Skin epidermis (tissue), 12 donors: ENCODE results near the gene CIAO3.
"Not testable (repeated sequence)": the region's sequence is repeated elsewhere in the genome, so short reads cannot be mapped to it uniquely, and the experiment has no call there.

Source experiments
- H3K27ac ChIP-seq, 21 experiments: fragments of 200-600 bp; sonication (generic) in 11 of 21; one replicate each; pipeline ENCODE4 v1.5.0; 2020; ENCODE audit warnings: mild to moderate bottlenecking in 3 of 21, inconsistent platforms in 2 of 21, moderate library complexity in 2 of 21
- H3K4me3 ChIP-seq, 7 experiments: fragments of 200-600 bp; sonication (generic) in 2 of 7; one replicate each; pipeline ENCODE4 v1.5.0; 2020; ENCODE audit warnings: inconsistent platforms in 2 of 7, mild to moderate bottlenecking in 2 of 7, moderate library complexity in 1 of 7

The CIAO3 gene

GRCh38 chr16:777826-778225 is 37.0 kb upstream of the CIAO3 start:
- Histone ChIP-seq H3K27ac (no peak overlapping the region), H3K4me3 (no peak overlapping the region)

GRCh38 chr16:776824-777223 is 36.0 kb upstream of the CIAO3 start:
- Histone ChIP-seq H3K27ac (no peak overlapping the region), H3K4me3 (no peak overlapping the region)

- not testable (repeated sequence) for H3K27ac ChIP-seq, H3K4me3 ChIP-seq
Observed at GRCh38 chr16:776298-776697, 35.5 kb upstream of the CIAO3 start.

GRCh38 chr16:775236-775796 is 34.5 kb upstream of the CIAO3 start:
- Histone ChIP-seq H3K4me3 (no peak overlapping the region), H3K27ac (no peak overlapping the region)

DNA sequence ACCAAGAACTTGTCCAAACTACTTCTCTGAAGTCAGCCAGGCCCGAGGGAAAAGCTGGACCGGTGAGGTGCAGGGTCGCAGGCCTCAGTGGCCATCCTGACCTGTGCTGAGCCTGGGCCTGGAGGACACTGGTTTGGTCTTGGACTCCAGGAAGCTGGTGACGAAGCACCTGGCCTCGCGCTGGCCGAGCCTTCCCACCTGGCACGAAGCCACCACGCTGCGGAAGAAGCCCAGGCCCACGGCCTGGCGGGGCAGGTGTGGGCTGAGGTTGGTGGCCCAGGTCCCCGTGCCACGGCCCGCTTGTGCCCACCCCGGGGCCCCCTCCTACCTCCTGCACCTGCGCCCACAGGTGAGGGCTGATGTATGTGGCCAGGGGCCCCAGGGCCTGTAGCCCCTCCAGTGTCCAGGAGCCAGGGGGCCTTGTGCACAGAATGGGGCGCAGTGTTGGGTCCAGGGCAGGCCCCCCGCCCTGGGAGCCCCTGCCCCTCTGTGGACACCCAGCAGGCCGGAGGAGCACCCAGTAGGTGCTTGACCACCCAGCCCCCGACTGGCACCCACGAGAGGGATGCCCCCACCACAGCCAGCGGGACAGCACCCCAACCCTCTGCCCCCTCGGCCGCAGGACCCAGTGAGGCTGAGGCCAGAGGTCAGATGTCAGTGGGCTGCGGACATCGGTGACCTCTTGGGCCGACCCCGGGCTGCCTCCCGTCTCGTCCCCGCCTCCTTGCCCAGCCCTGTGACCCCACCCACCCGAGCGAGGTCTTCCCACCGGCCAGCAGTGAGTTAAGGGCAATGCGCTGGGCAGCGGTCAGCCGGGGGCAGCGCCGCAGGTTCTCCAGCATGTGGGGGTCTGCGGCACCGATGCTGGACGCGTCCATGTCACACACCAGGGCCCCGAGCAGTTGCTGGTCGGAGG is 33.5 kb upstream of the CIAO3 start:
- no peak overlapping the region for H3K4me3 ChIP-seq
- no peak overlapping the region for H3K27ac ChIP-seq

- Histone ChIP-seq H3K27ac (no peak overlapping the region), H3K4me3 (no peak overlapping the region)
Observed at GRCh38 chr16:772959-773358, 32.2 kb upstream of the CIAO3 start.

DNA sequence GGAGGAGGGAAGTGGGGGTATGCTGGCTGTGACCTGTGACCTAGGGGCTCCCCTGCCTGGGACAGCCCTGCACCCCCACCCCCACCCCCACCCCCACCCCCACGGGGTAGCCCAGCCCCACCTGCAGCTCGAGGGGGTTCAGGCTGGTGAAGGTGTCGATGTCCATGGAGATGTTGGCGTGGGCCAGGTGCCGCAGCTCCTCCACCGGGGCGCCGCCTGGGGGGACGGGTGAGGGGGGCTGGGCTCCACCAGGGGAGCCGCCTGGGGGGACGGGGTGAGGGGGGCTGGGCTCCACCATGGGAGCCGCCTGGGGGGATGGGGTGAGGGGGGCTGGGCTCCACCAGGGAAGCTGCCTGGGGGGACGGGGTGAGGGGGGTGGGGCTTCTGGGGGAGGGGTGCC is 29.6 kb upstream of the CIAO3 start:
- Histone ChIP-seq H3K27ac (no peak overlapping the region), H3K4me3 (no peak overlapping the region)

DNA sequence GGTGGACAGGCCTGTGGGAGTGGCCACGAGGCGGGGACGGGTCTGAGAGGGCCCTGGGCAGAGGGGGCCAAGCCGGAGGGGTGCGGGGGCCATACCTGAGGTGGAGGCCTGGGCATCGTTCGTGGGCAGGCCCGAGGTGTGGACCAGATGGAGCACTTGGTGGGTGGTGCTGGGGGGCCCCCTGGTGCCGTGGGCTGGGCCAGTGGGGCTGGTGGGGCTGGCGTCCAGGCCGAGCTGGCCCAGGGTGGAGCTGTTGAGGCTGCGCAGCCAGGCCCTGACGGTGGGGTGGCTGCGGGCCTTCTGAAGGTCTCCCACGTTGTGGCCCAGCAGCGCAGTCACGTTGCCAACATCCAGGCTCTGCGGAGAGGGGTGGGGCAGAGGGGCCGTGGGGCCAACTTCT is 29.1 kb upstream of the CIAO3 start:
- H3K27ac ChIP-seq, result no peak overlapping the region
- H3K4me3 ChIP-seq, result no peak overlapping the region

GRCh38 chr16:769184-769784 is 28.5 kb upstream of the CIAO3 start:
- no peak overlapping the region for H3K27ac ChIP-seq
- no peak overlapping the region for H3K4me3 ChIP-seq

DNA sequence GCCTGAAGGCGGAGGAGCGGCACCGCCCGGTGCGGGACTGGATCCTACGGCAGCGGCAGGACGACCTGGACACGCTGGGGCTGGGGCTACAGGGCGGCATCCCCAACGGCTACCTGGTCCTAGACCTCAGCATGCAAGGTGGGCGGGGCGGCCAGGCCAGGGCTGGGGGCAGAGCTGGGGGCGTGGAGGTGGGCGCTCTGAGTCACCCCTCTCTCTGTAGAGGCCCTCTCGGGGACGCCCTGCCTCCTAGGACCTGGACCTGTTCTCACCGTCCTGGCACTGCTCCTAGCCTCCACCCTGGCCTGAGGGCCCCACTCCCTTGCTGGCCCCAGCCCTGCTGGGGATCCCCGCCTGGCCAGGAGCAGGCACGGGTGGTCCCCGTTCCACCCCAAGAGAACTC is 27.6 kb upstream of the CIAO3 start:
- Histone ChIP-seq H3K4me3 (no peak overlapping the region), H3K27ac (no peak overlapping the region)

GRCh38 chr16:767743-768235 is 27.0 kb upstream of the CIAO3 start:
- H3K4me3 ChIP-seq, result no peak overlapping the region

DNA sequence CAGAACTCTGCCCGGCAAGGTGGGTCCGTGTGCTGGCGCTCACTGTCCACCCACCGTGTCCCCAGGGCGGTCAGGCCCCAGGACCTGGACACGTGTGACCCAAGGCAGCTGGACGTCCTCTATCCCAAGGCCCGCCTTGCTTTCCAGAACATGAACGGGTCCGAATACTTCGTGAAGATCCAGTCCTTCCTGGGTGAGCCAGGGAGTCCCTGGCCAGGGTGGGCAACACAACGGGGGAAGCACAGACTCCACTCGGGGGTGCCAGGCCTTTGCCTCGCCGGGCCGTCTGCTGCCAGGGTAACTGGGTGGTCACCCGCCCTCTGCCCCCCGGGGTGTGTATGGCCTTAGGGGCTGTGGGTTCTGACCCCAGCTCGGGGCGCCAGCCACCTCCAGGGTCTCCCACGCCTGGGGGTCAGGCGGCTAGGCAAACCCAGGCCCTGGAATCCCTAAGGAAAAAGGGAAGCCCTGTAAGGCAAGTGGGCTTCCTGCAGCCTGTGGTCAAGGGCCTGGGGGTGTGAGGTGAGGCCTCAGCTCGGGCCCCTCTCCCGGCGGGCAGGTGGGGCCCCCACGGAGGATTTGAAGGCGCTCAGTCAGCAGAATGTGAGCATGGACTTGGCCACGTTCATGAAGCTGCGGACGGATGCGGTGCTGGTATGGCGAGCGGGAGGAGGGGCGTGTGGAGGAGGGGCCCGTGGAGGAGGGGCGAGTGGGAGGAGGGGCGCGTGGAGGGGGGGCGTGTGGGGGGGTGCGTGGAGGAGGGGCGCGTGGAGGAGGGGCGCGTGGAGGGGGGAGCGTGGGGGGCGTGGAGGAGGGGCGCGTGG is 26.2 kb upstream of the CIAO3 start:
- Histone ChIP-seq H3K4me3 (no peak overlapping the region), H3K27ac (no peak overlapping the region)

More at GRCh38 chr16:767743-768235, 27.0 kb upstream of the CIAO3 start:
- H3K27ac ChIP-seq, result no peak overlapping the region

- H3K27ac ChIP-seq, result no peak overlapping the region
- no peak overlapping the region for H3K4me3 ChIP-seq
Observed at GRCh38 chr16:766008-766819, 25.4 kb upstream of the CIAO3 start.

- Histone ChIP-seq H3K4me3 (no peak overlapping the region), H3K27ac (no peak overlapping the region)
Observed at GRCh38 chr16:765488-765865, 24.7 kb upstream of the CIAO3 start.

DNA sequence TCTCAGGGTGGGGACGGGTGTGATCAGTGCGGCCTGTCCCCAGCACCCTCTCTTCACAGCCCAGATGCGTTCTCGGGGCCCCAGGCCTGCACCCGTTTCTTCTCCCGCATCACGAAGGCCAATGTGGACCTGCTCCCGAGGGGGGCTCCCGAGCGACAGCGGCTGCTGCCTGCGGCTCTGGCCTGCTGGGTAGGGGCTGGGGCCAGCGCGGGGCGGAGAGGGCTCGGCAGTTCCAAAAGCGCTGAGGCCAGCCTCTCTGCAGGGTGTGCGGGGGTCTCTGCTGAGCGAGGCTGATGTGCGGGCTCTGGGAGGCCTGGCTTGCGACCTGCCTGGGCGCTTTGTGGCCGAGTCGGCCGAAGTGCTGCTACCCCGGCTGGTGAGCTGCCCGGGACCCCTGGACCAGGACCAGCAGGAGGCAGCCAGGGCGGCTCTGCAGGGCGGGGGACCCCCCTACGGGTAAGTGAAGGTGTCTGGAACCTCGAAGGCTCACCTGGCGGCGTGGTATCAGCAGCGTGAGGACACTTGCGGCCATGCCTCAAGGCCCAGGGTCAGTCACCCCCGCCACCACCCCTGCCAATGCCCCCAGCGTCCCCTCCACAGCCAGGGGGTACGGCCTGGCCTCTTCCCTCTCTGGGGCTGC is 24.2 kb upstream of the CIAO3 start:
- Histone ChIP-seq H3K4me3 (no peak overlapping the region), H3K27ac (no peak overlapping the region)

GRCh38 chr16:764184-764750 is 23.5 kb upstream of the CIAO3 start:
- H3K27ac ChIP-seq, result no peak overlapping the region

DNA sequence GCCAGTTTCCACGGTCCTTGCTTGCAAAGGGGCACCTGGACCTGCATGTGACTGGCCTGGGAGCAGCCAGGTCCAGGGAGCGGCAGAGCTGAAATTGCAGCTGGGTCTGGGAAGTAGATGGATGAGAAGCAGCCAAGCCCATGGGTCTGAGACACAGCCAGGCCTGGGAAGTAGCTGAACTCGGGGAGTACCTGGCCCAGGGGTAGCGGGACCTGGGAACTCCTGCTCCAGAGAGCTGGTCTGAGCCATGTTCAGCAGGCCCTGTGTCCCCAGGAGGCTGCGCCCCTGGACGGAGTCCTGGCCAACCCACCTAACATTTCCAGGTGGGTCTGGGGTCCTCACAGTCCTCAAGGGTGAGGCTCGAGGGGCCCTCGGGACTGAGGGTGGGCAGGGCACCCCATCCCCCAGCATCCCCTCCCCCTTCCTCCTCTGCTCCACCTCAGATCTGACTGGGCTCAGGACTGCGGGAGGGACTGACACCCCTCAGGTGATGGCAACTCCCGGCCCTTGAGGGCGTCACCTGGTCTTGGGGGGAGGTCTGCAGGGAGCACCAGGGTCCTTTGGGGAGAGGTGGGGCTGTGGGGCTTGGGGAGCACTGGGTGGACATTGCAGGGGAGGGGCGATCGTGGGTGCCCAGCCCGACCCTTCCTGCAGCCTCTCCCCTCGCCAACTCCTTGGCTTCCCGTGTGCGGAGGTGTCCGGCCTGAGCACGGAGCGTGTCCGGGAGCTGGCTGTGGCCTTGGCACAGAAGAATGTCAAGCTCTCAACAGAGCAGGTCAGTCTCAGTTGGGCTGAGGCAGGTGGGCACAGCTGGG is 22.8 kb upstream of the CIAO3 start:
- no peak overlapping the region for H3K4me3 ChIP-seq
- H3K27ac ChIP-seq, result no peak overlapping the region

More at GRCh38 chr16:764184-764750, 23.5 kb upstream of the CIAO3 start:
- H3K4me3 ChIP-seq, result no peak overlapping the region
